ENCODE results near the gene IFT52. TPM values are rescaled to one million over a fixed set of nuclear protein-coding genes. Genes with fewer than 3 reads are reported as not detected.
A peak's percentile ranks its signal among the peaks of the same experiment; 100 is the strongest.

The IFT52 gene
- total RNA-seq, 4 donors from 2014 or later: 1.4 to 83.4 (median 19.9) TPM

DNA sequence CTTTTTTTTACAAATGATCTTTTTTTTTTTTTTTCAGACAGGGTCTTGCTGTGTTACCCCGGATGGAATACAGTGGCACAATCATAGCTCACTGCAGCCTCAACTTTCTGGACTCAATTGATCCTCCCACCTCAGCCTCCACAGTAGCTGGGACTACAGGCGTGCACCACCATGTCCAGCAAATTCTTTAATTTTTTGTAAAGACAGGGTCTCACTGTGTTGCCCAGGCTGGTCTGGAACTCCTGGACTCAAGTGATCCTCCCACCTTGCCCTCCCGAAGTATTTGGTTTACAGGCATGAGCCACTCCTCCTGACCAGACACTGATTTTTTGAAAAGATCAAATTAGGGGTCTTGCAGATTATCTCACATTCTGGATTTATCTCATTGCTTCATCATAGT is 65.2 kb downstream of the IFT52 start:
- Histone ChIP-seq H3K9me3 (no peaks in the 10 kb centered on the region), H3K4me1 (peaks cover 0 to 13% (median 6%) of the 10 kb centered on the region in 4 donors), H3K27me3 (no peaks in the 10 kb centered on the region), H3K36me3 (no peaks in the 10 kb centered on the region), H3K27ac (no peak overlapping the region), H3K4me3 (no peak overlapping the region)
- TF ChIP-seq POLR2AphosphoS5 (IDR thresholded peaks at IDR 0.05): no peak
- TF ChIP-seq, protein P1, sequence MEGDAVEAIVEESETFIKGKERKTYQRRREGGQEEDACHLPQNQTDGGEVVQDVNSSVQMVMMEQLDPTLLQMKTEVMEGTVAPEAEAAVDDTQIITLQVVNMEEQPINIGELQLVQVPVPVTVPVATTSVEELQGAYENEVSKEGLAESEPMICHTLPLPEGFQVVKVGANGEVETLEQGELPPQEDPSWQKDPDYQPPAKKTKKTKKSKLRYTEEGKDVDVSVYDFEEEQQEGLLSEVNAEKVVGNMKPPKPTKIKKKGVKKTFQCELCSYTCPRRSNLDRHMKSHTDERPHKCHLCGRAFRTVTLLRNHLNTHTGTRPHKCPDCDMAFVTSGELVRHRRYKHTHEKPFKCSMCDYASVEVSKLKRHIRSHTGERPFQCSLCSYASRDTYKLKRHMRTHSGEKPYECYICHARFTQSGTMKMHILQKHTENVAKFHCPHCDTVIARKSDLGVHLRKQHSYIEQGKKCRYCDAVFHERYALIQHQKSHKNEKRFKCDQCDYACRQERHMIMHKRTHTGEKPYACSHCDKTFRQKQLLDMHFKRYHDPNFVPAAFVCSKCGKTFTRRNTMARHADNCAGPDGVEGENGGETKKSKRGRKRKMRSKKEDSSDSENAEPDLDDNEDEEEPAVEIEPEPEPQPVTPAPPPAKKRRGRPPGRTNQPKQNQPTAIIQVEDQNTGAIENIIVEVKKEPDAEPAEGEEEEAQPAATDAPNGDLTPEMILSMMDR (IDR thresholded peaks at IDR 0.05): no peak
- TF ChIP-seq EP300 (IDR thresholded peaks at IDR 0.05; ENCODE audit: low read depth): no peak
- no peak for TF ChIP-seq POLR2A (IDR thresholded peaks at IDR 0.05)
- intact Hi-C loops (cut with DNase I; ENCODE audit: low total_unique reads): no loop called here
- no peak for DNase-seq
- in situ Hi-C loops (cut with MboI; ENCODE audit: low pct_ligation_motif_present in 1 of 4, low pct_unique_long_range_greater_than_20kb in 1 of 4, low sequenced_read_pairs in 3 of 4): no loop called here
- WGBS, 2 donors (ENCODE audit: low coverage in 1 of 2): 72 to 73% methylated on average over 3 of the region's 3 CpGs

DNA sequence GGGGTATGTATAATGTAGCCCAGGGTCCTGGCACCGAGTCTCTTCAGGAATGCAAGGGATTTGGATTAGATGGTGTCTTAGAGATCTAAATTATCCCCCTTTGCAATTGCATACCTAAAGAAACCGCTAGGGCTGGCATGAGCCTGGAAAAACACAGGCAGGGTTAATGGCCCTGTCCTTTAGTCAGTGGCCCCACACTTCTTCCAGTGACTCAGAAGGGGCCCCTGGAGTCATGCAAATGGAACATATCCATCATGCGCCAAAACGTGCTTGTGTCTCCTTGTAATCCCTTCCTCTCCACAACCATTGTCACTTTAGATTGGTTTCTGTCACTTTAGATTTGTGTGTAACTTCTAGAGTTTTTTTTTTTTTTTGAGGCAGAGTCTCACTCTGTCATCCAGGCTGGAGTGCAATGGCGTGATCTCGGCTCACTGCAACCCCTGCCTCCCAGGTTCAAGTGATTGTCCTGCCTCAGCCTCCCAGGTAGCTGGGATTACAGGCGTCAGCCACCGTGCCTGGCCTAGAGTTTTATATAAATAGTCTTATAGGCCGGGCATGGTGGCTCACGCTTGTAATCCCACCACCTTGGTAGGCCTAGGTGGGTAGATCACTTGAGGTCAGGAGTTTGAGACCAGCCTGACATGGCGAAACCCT is 67.5 kb downstream of the IFT52 start:
- Histone ChIP-seq H3K27me3 (no peaks in the 10 kb centered on the region), H3K4me3 (peak overlapping the region in 3 of 4 donors; percentile 58 to 65 (median 62)), H3K4me1 (peaks cover 0 to 14% (median 6%) of the 10 kb centered on the region in 4 donors), H3K9me3 (no peaks in the 10 kb centered on the region), H3K36me3 (no peaks in the 10 kb centered on the region), H3K27ac (peak overlapping the region; percentile 81 to 86 (median 85))
- no peak for DNase-seq
- intact Hi-C loops (cut with DNase I; ENCODE audit: low total_unique reads) (no loop called here), in situ Hi-C loops (cut with MboI; ENCODE audit: low pct_ligation_motif_present in 1 of 4, low pct_unique_long_range_greater_than_20kb in 1 of 4, low sequenced_read_pairs in 3 of 4) (no loop called here)
- TF ChIP-seq POLR2A (IDR thresholded peaks at IDR 0.05): no peak
- TF ChIP-seq, protein P1 (IDR thresholded peaks at IDR 0.05): peak in 1 of 5 experiments; percentile 19
- 19 to 71% methylated on average over 4 to 11 of the region's 11 CpGs for WGBS, 2 donors (ENCODE audit: low coverage in 1 of 2)

DNA sequence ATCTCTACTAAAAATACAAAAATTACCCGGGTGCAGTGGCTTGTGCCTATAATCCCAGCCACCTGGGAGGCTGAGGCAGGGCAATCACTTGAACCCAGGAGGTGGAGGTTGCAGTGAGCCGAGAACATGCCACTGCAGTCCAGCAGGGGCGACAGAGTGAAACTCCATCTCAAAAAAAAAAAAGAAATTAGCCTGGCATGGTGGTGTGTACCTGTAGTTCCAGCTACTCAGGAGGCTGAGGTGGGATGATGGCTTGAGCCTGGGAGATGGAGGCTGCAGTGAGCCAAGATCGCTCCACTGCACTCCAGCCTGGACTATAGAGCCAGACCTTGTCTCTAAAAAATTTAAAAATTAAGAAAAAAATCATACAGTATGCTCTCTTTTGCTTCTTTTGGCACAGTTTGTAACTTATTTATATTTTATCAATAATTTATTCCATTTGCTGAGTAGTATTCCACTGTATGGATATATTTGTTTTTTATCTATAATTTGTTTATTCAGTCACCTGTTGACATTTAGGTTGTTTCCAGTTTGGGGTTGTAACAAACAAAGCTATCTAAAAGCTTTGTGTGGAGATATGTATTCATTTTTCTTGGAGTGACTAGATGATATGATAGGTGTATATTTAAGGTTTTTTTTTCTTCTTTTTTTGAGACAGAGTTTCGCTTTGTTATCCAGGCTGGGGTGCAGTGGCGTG is 68.1 kb downstream of the IFT52 start:
- 81 to 91% methylated on average over 3 to 6 of the region's 6 CpGs for WGBS, 2 donors (ENCODE audit: low coverage in 1 of 2)

More for the DNA sequence above, 68.1 kb downstream of the IFT52 start:
- Histone ChIP-seq H3K36me3 (no peaks in the 10 kb centered on the region), H3K27ac (no peak overlapping the region), H3K4me1 (peaks cover 0 to 17% (median 8%) of the 10 kb centered on the region in 4 donors), H3K27me3 (no peaks in the 10 kb centered on the region), H3K4me3 (no peak overlapping the region), H3K9me3 (no peaks in the 10 kb centered on the region)
- no peak for DNase-seq
- TF ChIP-seq EP300 (IDR thresholded peaks at IDR 0.05; ENCODE audit: low read depth) (no peak), POLR2AphosphoS5 (IDR thresholded peaks at IDR 0.05) (no peak), POLR2A (IDR thresholded peaks at IDR 0.05) (no peak)
- TF ChIP-seq, protein P1 (IDR thresholded peaks at IDR 0.05): no peak
- in situ Hi-C loops (cut with MboI; ENCODE audit: low pct_ligation_motif_present in 1 of 4, low pct_unique_long_range_greater_than_20kb in 1 of 4, low sequenced_read_pairs in 3 of 4) (no loop called here), intact Hi-C loops (cut with DNase I; ENCODE audit: low total_unique reads) (no loop called here)
